Activated CD8-positive, alpha-beta memory T cell treated with anti-CD3 and anti-CD28 coated beads, Interleukin-2, amount 50 U/mL, for 4 hours (primary cell): ENCODE data around the gene MICALL2.

Source experiments
- DNase-seq: peaks from one replicate; pipeline ENCODE4 v3.0.0-alpha.2; 2020

MICALL2 gene

GRCh38 chr7:1431634-1432380 is 27.5 kb downstream of the MICALL2 start:
- DNase-seq = no peak

- no peak for DNase-seq
Measured at GRCh38 chr7:1431226-1431625, 28.0 kb downstream of the MICALL2 start.

- DNase-seq = no peak
Measured at GRCh38 chr7:1430056-1430845, 29.0 kb downstream of the MICALL2 start.

GRCh38 chr7:1428941-1429501 is 30.2 kb downstream of the MICALL2 start:
- DNase-seq = no peak

GRCh38 chr7:1427064-1427657 is 32.1 kb downstream of the MICALL2 start:
- no peak for DNase-seq

- no peak for DNase-seq
Measured at GRCh38 chr7:1426474-1426873, 32.8 kb downstream of the MICALL2 start.

- no peak for DNase-seq
Measured at GRCh38 chr7:1425292-1426136, 33.8 kb downstream of the MICALL2 start.

GRCh38 chr7:1424041-1424440 is 35.2 kb downstream of the MICALL2 start:
- DNase-seq = no peak

- no peak for DNase-seq
Measured at GRCh38 chr7:1423264-1423811, 35.9 kb downstream of the MICALL2 start.

- DNase-seq = no peak
Measured at GRCh38 chr7:1422512-1423263, 36.6 kb downstream of the MICALL2 start.

GRCh38 chr7:1421946-1422345 is 37.3 kb downstream of the MICALL2 start:
- DNase-seq = no peak

GRCh38 chr7:1421020-1421790 is 38.1 kb downstream of the MICALL2 start:
- no peak for DNase-seq

- no peak for DNase-seq
Measured at GRCh38 chr7:1419688-1420087, 39.6 kb downstream of the MICALL2 start.

- DNase-seq = no peak
Measured at GRCh38 chr7:1419310-1419634, 40.0 kb downstream of the MICALL2 start.

GRCh38 chr7:1418505-1419309 is 40.6 kb downstream of the MICALL2 start:
- DNase-seq = no peak

- DNase-seq = no peak
Measured at GRCh38 chr7:1415389-1415990, 43.8 kb downstream of the MICALL2 start.

- no peak for DNase-seq
Measured at GRCh38 chr7:1413936-1414639, 45.2 kb downstream of the MICALL2 start.

GRCh38 chr7:1412322-1413261 is 46.7 kb downstream of the MICALL2 start:
- peak; percentile 91 for DNase-seq
